ENCODE measurements around the gene CCDC83.

Gene CCDC83

DNA sequence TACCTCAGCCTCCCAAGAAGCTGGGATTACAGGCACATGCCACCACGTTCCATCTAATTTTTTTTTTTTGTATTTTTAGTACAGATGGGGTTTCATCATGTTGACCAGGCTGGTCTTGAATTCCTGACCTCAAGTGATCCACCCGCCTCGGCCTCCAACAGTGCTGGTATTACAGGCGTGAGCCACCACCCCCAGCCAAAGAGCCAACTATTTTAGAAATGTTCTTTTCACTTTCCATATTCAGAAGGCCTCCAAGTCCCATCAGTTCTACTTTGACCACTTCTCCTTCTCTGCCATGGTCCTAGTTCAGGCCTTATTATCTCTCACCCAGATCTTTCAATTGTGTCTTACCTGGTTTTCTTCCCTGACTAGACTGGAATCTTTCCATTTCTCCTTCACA is 48.2 kb downstream of the CCDC83 start (continued):
- TF ChIP-seq ZNF292 (tag by site-specific recombination; IDR thresholded peaks at IDR 0.05; ENCODE audit: borderline replicate concordance, low read depth) = no peak

DNA sequence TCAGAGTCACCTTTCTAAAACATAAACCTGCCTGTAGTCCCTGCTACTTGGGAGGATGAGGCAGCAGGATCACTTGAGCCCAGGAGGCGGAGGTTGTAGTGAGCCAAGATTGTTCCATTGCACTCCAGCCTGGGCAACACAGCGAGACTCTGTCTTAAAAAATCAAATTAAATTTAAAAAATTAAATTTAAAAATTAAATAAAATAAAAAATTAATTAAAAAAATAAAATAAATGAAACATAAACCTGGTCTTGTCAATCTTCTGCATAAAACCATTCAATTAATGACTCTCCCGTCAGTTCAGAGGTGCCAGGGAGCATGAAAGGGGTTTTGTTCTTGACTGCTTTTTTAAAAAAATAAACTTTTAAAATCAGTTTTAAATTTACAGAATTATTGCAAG is 48.6 kb downstream of the CCDC83 start:
- H3K9me3 ChIP-seq (ENCODE audit: control insufficient read depth, insufficient read depth, low read depth, low read length) = no peaks in the 10 kb centered on the region
- ChIA-PET CTCF (no interaction called here), POLR2A (no interaction called here)
- no peak overlapping the region for H3K4me3 ChIP-seq (ENCODE audit: low read depth, low read length)
- H3K36me3 ChIP-seq (ENCODE audit: control insufficient read depth in 2 of 2, insufficient read depth in 1 of 2, low read length in 2 of 2) = no peaks in the 10 kb centered on the region
- TF ChIP-seq ZNF558 (tag by site-specific recombination; IDR thresholded peaks at IDR 0.05) (no peak), ZNF221 (tag by site-specific recombination; IDR thresholded peaks at IDR 0.05; ENCODE audit: borderline replicate concordance) (no peak), ZNF548 (tag by site-specific recombination; IDR thresholded peaks at IDR 0.05) (no peak), ZNF624 (tag by site-specific recombination; IDR thresholded peaks at IDR 0.05) (no peak), MZF1 (tag by site-specific recombination; IDR thresholded peaks at IDR 0.05; ENCODE audit: borderline replicate concordance) (no peak), ZNF10 (tag by site-specific recombination; IDR thresholded peaks at IDR 0.05) (no peak), KLF16 (tag by site-specific recombination; IDR thresholded peaks at IDR 0.05) (no peak), ZNF510 (tag by site-specific recombination; IDR thresholded peaks at IDR 0.05; ENCODE audit: insufficient replicate concordance) (no peak), KLF1 (tag by site-specific recombination; IDR thresholded peaks at IDR 0.05) (no peak)
- TF ChIP-seq, protein P1, sequence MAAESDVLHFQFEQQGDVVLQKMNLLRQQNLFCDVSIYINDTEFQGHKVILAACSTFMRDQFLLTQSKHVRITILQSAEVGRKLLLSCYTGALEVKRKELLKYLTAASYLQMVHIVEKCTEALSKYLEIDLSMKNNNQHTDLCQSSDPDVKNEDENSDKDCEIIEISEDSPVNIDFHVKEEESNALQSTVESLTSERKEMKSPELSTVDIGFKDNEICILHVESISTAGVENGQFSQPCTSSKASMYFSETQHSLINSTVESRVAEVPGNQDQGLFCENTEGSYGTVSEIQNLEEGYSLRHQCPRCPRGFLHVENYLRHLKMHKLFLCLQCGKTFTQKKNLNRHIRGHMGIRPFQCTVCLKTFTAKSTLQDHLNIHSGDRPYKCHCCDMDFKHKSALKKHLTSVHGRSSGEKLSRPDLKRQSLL (tag by site-specific recombination; IDR thresholded peaks at IDR 0.05) = no peak
- H3K27ac ChIP-seq (ENCODE audit: extremely low read depth, low read depth, low read length) = no peak overlapping the region
- H3K4me1 ChIP-seq (ENCODE audit: control insufficient read depth, insufficient read depth, low read length) = no peaks in the 10 kb centered on the region

DNA sequence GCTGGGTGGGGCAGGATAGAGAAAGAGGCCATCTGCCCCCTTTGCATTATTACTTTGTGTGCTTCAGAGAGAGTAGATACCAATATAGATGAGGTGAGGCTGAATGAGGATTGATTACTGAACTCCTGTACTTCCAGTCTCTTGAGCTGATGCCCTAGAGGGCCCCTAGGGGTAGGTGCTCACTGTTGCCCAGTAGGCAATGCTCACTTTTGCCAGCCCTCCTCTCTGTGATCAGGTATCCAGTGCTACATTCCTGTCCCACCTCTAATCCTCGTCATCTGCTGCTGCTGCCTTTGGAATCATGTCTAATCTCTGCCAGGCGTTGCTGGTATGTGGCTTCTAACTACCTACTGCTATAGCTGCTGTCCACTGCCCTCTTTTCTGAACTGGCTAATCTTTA is 57.2 kb downstream of the CCDC83 start:
- ChIA-PET POLR2A (no interaction called here), CTCF (no interaction called here)
- H3K4me3 ChIP-seq (ENCODE audit: low read depth, low read length) = no peak overlapping the region

DNA sequence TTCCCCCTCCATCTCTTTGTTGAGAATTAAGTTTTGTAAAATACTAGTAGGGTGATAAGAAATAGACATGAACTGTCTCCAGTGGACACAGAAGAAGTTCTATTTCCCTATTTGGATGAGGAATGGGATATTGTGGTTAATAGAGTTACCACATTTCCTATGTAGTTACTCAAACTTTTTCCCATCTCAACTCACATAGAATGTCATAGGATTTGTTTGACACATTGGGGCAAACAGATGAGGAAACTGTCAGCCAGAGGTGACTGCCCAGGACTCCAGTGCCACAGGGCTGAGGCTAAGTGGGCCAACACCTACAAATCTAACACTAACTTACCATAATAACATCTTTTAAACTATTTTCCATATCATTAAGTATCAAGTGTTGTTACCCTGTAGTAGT is 58.3 kb downstream of the CCDC83 start:
- no peak overlapping the region for H3K27ac ChIP-seq (ENCODE audit: extremely low read depth, low read depth, low read length)
- no peaks in the 10 kb centered on the region for H3K4me1 ChIP-seq (ENCODE audit: control insufficient read depth, insufficient read depth, low read length)
- H3K9me3 ChIP-seq (ENCODE audit: control insufficient read depth, insufficient read depth, low read depth, low read length) = no peaks in the 10 kb centered on the region
- H3K4me3 ChIP-seq (ENCODE audit: low read depth, low read length) = no peak overlapping the region
- H3K36me3 ChIP-seq (ENCODE audit: control insufficient read depth in 2 of 2, insufficient read depth in 1 of 2, low read length in 2 of 2) = no peaks in the 10 kb centered on the region
- ChIA-PET CTCF (interaction anchor here (0.6 kb wide), 1 partner anchor 768 kb away, joined by 3 read pairs; no protein-coding TSS in a partner anchor), POLR2A (no interaction called here)
- TF ChIP-seq ZXDB (tag by site-specific recombination; IDR thresholded peaks at IDR 0.05) (no peak), ZNF350 (tag by site-specific recombination; IDR thresholded peaks at IDR 0.05) (no peak), ZNF792 (tag by site-specific recombination; IDR thresholded peaks at IDR 0.05) (no peak), ZNF211 (tag by site-specific recombination; IDR thresholded peaks at IDR 0.05; ENCODE audit: low read depth) (no peak), SCRT1 (tag by site-specific recombination; IDR thresholded peaks at IDR 0.05; ENCODE audit: borderline replicate concordance) (no peak), ZNF707 (tag by site-specific recombination; IDR thresholded peaks at IDR 0.05) (no peak), ZNF366 (tag by site-specific recombination; conservative IDR thresholded peaks at IDR 0.05) (no peak), ZNF138 (tag by site-specific recombination; IDR thresholded peaks at IDR 0.05; ENCODE audit: borderline replicate concordance) (no peak), ZNF341 (tag by site-specific recombination; IDR thresholded peaks at IDR 0.05; ENCODE audit: low read depth) (no peak), OVOL3 (tag by site-specific recombination; IDR thresholded peaks at IDR 0.05) (no peak)
- TF ChIP-seq, protein P2, sequence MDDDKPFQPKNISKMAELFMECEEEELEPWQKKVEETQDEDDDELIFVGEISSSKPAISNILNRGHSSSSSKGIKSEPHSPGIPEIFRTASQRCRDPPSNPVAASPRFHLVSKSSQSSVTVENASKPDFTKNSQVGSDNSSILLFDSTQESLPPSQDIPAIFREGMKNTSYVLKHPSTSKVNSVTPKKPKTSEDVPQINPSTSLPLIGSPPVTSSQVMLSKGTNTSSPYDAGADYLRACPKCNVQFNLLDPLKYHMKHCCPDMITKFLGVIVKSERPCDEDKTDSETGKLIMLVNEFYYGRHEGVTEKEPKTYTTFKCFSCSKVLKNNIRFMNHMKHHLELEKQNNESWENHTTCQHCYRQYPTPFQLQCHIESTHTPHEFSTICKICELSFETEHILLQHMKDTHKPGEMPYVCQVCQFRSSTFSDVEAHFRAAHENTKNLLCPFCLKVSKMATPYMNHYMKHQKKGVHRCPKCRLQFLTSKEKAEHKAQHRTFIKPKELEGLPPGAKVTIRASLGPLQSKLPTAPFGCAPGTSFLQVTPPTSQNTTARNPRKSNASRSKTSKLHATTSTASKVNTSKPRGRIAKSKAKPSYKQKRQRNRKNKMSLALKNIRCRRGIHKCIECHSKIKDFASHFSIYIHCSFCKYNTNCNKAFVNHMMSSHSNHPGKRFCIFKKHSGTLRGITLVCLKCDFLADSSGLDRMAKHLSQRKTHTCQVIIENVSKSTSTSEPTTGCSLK (tag by site-specific recombination; IDR thresholded peaks at IDR 0.05) = no peak

More for the DNA sequence above, 57.2 kb downstream of the CCDC83 start:
- Histone ChIP-seq H3K27ac (ENCODE audit: extremely low read depth, low read depth, low read length) (no peak overlapping the region), H3K36me3 (ENCODE audit: control insufficient read depth in 2 of 2, insufficient read depth in 1 of 2, low read length in 2 of 2) (no peaks in the 10 kb centered on the region), H3K9me3 (ENCODE audit: control insufficient read depth, insufficient read depth, low read depth, low read length) (no peaks in the 10 kb centered on the region), H3K4me1 (ENCODE audit: control insufficient read depth, insufficient read depth, low read length) (no peaks in the 10 kb centered on the region)
- TF ChIP-seq ZNF155 (tag by site-specific recombination; IDR thresholded peaks at IDR 0.05) (no peak), ZNF501 (tag by site-specific recombination; IDR thresholded peaks at IDR 0.05) (no peak), ZNF473 (tag by site-specific recombination; IDR thresholded peaks at IDR 0.05) (no peak), ZNF843 (tag by site-specific recombination; IDR thresholded peaks at IDR 0.05) (no peak), REPIN1 (tag by site-specific recombination; IDR thresholded peaks at IDR 0.05; ENCODE audit: low read depth) (no peak), ZNF521 (tag by site-specific recombination; IDR thresholded peaks at IDR 0.05) (no peak), ZFP69B (tag by site-specific recombination; IDR thresholded peaks at IDR 0.05) (no peak), ZNF2 (tag by site-specific recombination; IDR thresholded peaks at IDR 0.05) (no peak), KLF7 (tag by site-specific recombination; IDR thresholded peaks at IDR 0.05; ENCODE audit: borderline replicate concordance) (no peak), ZNF404 (tag by site-specific recombination; IDR thresholded peaks at IDR 0.05) (no peak)
- TF ChIP-seq, protein P3, sequence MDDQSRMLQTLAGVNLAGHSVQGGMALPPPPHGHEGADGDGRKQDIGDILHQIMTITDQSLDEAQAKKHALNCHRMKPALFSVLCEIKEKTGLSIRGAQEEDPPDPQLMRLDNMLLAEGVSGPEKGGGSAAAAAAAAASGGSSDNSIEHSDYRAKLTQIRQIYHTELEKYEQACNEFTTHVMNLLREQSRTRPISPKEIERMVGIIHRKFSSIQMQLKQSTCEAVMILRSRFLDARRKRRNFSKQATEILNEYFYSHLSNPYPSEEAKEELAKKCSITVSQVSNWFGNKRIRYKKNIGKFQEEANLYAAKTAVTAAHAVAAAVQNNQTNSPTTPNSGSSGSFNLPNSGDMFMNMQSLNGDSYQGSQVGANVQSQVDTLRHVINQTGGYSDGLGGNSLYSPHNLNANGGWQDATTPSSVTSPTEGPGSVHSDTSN (CRISPR knock-in tag; IDR thresholded peaks at IDR 0.05) = no peak
- TF ChIP-seq, protein P4, sequence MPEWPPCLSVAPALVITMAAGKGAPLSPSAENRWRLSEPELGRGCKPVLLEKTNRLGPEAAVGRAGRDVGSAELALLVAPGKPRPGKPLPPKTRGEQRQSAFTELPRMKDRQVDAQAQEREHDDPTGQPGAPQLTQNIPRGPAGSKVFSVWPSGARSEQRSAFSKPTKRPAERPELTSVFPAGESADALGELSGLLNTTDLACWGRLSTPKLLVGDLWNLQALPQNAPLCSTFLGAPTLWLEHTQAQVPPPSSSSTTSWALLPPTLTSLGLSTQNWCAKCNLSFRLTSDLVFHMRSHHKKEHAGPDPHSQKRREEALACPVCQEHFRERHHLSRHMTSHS (tag by site-specific recombination; IDR thresholded peaks at IDR 0.05) = no peak

Measured in HEK293 (cell line).